ENCODE measurements around the gene ABHD8. TPM values are rescaled to one million over a fixed set of nuclear protein-coding genes. Genes with fewer than 3 reads are reported as not detected.

ABHD8 gene
- 11.4 TPM for polyA plus RNA-seq (2013, experiment 1 of 2; ENCODE audit: insufficient read length)
- polyA plus RNA-seq (2013, experiment 2 of 2; ENCODE audit: insufficient read length) = 10.1 TPM

DNA sequence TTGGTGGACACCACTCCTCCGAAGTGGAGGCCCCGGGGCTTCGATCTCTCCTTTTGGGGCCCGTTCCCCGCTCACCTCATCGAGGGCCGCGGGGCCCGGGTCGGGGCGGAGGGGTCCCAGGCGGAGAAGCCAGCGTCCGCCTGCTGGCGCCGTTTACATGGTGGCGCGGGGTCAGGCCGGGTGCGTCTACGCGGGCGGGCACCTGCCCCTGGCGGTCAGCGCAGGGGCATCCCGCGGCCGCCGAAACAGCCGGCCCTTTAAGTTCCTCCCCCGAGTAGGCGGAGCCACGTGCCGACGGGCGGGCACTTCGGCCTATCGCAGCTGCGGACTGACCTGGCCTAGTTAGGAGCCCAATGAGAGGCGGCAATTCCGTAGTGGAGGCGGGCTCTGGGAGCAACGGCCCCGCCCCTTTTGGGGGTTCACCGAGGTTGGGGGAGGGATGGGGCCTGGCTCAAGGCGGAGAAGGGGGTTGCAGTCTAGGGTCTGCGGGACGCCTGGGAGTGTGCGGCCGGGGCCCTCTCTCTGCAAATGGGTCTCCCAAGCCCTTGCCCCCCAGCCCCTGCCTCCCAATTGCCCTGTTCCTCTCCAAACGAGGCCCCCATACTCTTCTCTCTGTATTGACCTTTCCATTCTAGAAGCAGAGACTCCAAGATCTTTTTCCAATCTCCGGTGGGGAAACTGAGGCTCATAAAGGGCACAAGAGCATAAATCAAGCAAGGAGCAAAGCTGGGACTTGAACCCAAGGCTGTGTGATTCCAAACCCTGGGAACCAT, at the start of gene ABHD8:
Gene ABHD8 (minus strand): TSS at position 259 of the 773 bp plus-strand sequence. CDS start 1,809 bp downstream, outside the sequence.
- peak; percentile 92 for DNase-seq

DNA sequence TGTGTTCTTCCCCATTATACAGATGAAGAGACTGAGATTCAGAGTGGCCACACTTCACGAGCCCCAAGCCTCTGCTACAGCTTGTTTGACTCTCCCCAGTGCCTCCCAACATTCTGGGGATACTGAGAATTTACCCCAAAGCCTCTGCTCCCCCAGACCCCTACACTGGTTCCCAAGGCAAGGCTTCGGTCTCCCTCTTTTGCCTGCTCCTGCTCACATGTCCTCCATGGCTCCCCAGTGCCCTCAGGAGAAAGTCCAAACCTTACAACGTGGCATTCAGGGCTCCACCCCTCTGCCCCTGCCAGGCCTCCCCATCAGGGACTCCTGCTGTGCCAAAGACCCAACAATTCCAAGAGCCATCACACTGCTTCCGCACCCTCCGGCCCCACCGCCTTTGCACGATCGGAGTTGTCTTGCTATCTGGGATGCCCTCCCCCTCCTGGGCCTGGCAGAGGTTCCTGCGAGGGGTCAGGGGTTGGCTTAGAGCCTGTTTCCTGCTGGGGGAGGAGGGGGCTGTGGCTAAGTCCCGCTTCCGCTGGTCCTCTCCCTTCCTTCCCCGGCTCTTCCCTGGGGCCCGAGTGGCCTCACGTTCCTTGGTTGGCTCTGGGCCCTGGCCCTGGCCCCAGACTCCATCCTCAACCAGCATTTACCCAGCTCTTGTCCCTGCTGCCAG, 49.5 kb upstream of the ABHD8 start:
- no peak for DNase-seq

DNA sequence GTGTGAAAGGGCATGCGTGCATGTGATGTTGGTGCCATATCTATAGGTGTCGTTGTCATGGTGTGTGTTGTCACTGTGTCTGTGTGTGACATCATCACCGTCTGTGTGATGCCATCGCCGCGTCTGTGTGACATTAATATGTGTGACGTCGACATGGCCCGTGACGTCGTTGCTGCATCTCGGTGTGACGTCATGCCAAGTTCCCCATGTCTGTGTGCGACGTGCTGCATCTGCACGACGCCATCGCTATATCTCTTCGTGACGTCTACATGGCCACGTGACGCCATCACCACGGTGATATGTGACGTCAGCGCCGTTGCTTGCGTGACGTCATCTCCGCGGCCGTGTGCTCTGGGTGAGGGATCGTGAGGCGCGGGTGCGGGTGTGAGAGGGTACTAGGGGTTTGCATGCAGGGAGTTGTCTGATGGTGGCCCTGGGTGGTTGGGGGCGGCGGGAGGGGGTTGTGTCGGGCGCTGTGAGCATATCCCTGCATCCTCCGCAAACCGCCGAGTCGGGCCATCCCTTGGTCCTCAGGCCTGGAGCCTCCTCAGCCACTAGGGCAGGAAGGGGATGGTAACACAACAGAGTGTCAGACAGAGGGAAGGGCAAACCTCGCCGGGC, 48.7 kb upstream of the ABHD8 start:
- DNase-seq = no peak

DNA sequence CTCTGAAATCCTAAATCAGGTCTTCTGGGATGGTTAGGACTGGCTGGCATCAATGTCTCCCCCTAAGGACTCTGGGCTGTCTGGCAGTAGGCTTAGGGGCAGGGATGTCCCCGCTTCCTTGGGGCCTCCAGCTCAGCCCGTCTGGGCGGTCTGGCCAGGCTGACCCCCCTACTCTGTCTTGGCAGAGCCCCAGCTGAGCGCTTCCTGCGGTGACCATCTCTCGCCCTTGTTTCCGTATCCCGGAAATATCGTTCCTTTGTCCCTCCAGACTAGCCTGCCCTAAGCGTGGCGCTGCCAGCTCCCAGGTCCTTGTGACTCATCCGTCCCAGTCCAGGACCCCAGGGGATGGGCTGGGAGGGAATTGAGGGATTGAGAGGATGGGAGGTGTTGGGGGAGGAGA, 45.5 kb upstream of the ABHD8 start:
- DNase-seq = peak; percentile 86

DNA sequence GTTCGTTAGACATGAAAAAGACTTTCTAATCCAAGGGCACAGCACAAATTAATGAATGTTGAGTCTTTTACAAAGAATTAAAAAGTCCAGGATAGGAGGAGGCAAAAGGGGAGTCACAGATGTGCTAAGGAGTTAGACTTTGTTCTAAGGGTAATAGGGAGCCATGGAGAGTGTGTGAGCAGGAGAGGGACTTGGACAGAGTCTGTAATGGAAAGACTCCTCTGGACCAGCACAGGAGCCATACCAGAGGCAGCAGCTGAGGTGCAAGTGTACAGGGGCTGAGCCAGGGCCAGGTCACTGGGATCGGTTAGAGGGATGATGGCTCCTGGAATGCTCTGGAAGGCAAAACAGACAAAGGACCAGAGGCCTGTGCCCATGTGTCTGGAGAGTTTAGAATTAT, 44.7 kb upstream of the ABHD8 start:
- DNase-seq = no peak

GRCh38 chr19:17347361-17347760, 44.1 kb upstream of the ABHD8 start:
- DNase-seq = peak; percentile 27

GRCh38 chr19:17346109-17346671, 43.0 kb upstream of the ABHD8 start:
- peak; percentile 52 for DNase-seq

- no peak for DNase-seq
Measured at GRCh38 chr19:17341845-17342244, 38.6 kb upstream of the ABHD8 start.

GRCh38 chr19:17341386-17341785, 38.2 kb upstream of the ABHD8 start:
- DNase-seq = no peak

GRCh38 chr19:17340871-17341357, 37.7 kb upstream of the ABHD8 start:
- DNase-seq = no peak

- no peak for DNase-seq
Measured at GRCh38 chr19:17340302-17340870, 37.2 kb upstream of the ABHD8 start.

DNA sequence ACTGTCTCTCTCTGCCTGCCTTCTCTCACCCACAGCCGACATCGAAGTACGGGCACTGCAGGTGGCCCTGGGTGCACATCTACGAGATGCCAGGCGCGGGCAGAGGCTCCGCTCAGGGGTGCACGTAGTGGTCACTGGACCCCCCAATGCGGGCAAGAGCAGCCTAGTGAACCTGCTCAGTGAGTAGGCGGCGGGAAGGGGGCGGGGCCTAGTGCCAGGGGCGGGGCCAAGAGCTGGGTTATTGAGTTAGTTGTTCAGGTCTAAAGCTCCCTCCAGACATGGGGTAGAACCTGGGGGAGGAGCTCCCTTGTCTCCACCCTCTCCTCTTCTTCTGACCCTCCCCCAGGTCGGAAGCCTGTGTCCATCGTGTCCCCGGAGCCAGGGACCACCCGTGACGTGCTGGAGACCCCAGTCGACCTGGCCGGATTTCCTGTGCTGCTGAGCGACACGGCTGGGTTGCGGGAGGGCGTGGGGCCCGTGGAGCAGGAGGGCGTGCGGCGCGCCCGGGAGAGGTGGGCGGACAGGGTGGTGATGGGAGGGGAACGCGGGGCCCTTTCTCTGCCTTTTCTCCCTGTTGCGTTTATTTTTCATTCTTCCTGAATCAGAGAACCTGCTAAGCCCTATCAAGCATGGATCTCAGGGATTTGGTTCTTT, 36.0 kb upstream of the ABHD8 start:
- DNase-seq = no peak

GRCh38 chr19:17338433-17339078, 35.3 kb upstream of the ABHD8 start:
- no peak for DNase-seq

- no peak for DNase-seq
Measured at GRCh38 chr19:17337675-17338432, 34.6 kb upstream of the ABHD8 start.

DNA sequence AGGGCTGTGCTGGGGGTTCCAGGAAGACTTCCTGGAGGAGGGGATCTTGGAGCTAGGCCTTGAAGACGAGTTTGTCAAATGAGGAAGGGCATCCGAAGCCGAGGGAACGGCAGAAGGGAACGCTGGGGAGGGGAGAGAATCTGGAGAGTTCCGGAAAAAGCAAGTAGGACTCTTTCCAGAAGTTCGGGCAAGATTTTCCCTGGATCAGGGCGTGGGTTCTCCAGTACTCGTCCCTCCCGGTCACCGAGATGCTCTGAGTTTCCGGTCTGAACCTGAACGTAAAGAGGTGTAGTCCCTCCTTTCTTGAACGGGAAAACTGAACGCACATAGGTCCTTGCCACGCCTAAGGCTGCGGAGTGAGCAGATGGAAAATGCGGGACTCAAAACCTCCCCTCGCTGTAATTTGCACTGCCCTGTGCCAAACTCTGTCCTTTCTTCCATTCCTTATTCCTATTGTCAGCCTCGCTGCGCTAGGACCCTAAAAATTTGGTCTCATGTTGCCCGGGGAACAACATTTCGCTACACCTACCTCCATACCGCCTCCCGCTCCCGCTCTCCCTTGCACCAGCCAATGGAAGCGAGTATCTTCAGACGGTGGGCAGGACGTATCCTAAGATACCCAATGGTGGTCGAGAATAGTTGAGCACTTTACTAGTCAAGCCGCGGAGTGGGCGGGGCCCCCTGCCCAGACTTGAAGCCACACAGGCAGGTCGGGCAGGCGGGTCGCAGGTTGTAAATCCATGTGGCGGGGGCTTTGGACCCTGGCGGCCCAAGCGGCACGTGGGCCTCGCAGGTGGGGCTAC, 33.8 kb upstream of the ABHD8 start, which contains the start of gene GTPBP3:
Gene GTPBP3 (plus strand): TSS at position 682 of the 803 bp plus-strand sequence. CDS start 59 bp downstream, at position 741.
- DNase-seq = peak; percentile 99

DNA sequence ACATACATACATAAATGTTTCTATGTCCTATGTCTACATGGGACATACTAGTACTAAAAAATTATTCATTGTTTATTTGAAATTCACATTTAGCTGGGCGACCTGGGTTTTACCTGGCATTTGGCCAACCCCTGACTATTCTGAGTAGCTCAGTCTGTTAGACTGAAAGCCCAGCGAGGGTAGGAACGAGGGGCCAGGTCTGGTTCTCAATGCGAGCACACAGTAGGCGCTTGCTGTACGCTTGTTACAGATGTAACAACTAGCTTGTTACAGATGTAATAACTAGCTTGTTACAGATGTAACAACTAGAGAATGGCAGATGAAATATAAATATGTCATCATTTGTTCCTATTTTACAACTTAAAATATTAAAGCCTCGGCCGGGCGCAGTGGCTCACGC, 32.4 kb upstream of the ABHD8 start:
- DNase-seq = no peak

GRCh38 chr19:17334414-17335409, 31.5 kb upstream of the ABHD8 start, which contains the start of gene ANO8:
Gene ANO8, minus strand, starts transcription at chr19:17334855. Its CDS starts 185 bp downstream, at chr19:17334670.
- DNase-seq = peak; percentile 99

All from fibroblast of skin of back (primary cell).